ENCODE results near the gene SDHB. TPM values are rescaled to one million over a fixed set of nuclear protein-coding genes. Genes with fewer than 3 reads are reported as not detected.

SDHB gene
- total and polyA plus RNA-seq, 9 of the 15 experiments (the other 6 are each of a cell fraction or from before 2014, with no cell fraction given) = 207 to 554 (median 365) TPM

GRCh38 chr1:17047924-17048323 lies 5.9 kb downstream of the SDHB start (continued):
- TF ChIP-seq PTBP1 (IDR thresholded peaks at IDR 0.05; ENCODE audit: low read depth, low read length) (no peak), ZNF668 (CRISPR knock-in tag; IDR thresholded peaks at IDR 0.05) (no peak), RBFOX2 (IDR thresholded peaks at IDR 0.05; ENCODE audit: low read depth, low read length) (no peak), RBM39 (optimal IDR thresholded peaks at IDR 0.05; ENCODE audit: low read depth, low read length) (no peak), RHOXF2B (CRISPR knock-in tag; conservative IDR thresholded peaks at IDR 0.05) (no peak), ETV6 (IDR thresholded peaks at IDR 0.05; ENCODE audit: borderline replicate concordance in 1 of 2, low read depth in 2 of 2, low read length in 1 of 2) (no peak), ETV6 (CRISPR knock-in tag; IDR thresholded peaks at IDR 0.05; ENCODE audit: borderline replicate concordance) (no peak), TEAD2 (tag; IDR thresholded peaks at IDR 0.05) (no peak), CBX8 (IDR thresholded peaks at IDR 0.05; ENCODE audit: borderline replicate concordance, extremely low read depth, low read depth, low read length, poor library complexity, severe bottlenecking) (no peak)
- TF ChIP-seq, protein P1, sequence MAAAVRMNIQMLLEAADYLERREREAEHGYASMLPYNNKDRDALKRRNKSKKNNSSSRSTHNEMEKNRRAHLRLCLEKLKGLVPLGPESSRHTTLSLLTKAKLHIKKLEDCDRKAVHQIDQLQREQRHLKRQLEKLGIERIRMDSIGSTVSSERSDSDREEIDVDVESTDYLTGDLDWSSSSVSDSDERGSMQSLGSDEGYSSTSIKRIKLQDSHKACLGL (CRISPR knock-in tag; IDR thresholded peaks at IDR 0.05; ENCODE audit: borderline replicate concordance, poor library complexity, severe bottlenecking) = no peak

GRCh38 chr1:17046334-17046657 lies 7.5 kb downstream of the SDHB start:
- H3K27ac ChIP-seq (ENCODE audit: extremely low read depth, low read depth, low read length) = no peak overlapping the region
- H3K4me2 ChIP-seq (ENCODE audit: insufficient read depth, low read length) = no peak overlapping the region
- peaks cover 78% of the 10 kb centered on the region for H3K36me3 ChIP-seq (ENCODE audit: control insufficient read depth, insufficient read depth, low read length)
- no peaks in the 10 kb centered on the region for H3K9me1 ChIP-seq (ENCODE audit: control insufficient read depth, insufficient read depth, low read length)
- CTCF ChIA-PET (ENCODE audit: low intra/inter-chr PET ratio) = interaction anchor here (1.3 to 2.6 kb wide), 4 partner anchors 82 to 425 kb away, joined by 3 to 34 read pairs (median 13); no protein-coding TSS in a partner anchor
- no peak overlapping the region for H3K4me3 ChIP-seq
- in situ Hi-C loops (cut with MboI) = loop anchor here (25.0 kb wide), 1 partner anchor 459 kb away; no protein-coding TSS in a partner anchor
- DNase-seq (ENCODE audit: extremely low read depth in 1 of 4, low spot score in 3 of 4) = no peak
- intact Hi-C loops (cut with micrococcal nuclease) = loop anchor here (1.0 to 2.0 kb wide), 2 partner anchors 95 to 425 kb away; no protein-coding TSS in a partner anchor
- 64% methylated on average over 3 of the region's 3 CpGs for WGBS (ENCODE audit: insufficient coverage, low coverage, missing lambda C conversion rate)
- H4K20me1 ChIP-seq (replicated peaks; ENCODE audit: control insufficient read depth, insufficient read depth, low read length) = 0 out of 2 replicates have a peak, but pooled peaks cover 3% of the 10 kb centered on the region
- no peak overlapping the region for H3K9ac ChIP-seq (ENCODE audit: insufficient read depth in 1 of 2, low read depth in 2 of 2, low read length in 2 of 2)
- POLR2A ChIA-PET = interaction anchor here (0.7 to 2.5 kb wide), 6 partner anchors 10 to 425 kb away, joined by 3 to 8 read pairs (median 4); no protein-coding TSS in a partner anchor
- H3K4me1 ChIP-seq (replicated peaks in 1 of 2; ENCODE audit: control insufficient read depth in 2 of 2, insufficient read depth in 2 of 2, low read length in 2 of 2) = no peaks in the 10 kb centered on the region; a peak in 2 of 5 replicates
- FAIRE-seq = no peak
- TF ChIP-seq TAL1 (IDR thresholded peaks at IDR 0.05) (no peak), POLR2H (tag; IDR thresholded peaks at IDR 0.05; ENCODE audit: low read depth) (peak; percentile 53; the same call in 1 of the 2 replicates)
- peak; percentile 17; the same call in 1 of the 3 replicates for ATAC-seq
- H3K27me3 ChIP-seq (ENCODE audit: control insufficient read depth in 2 of 2, insufficient read depth in 2 of 2, low read length in 2 of 2) = no peaks in the 10 kb centered on the region
- H3K9me3 ChIP-seq (replicated peaks; ENCODE audit: control insufficient read depth, insufficient read depth, low read depth, low read length) = no peaks in the 10 kb centered on the region
- BruUV-seq (replicated peaks) = no TSS peak
- H2AFZ ChIP-seq (ENCODE audit: low read depth, low read length) = no peak overlapping the region
- H3K79me2 ChIP-seq (ENCODE audit: control insufficient read depth, insufficient read depth, low read length) = peaks cover 59% of the 10 kb centered on the region
